HG02884 (cell line): ENCODE measurements around the gene DOCK1.
"Not testable (repeated sequence)": the region's sequence is repeated elsewhere in the genome, so short reads cannot be mapped to it uniquely, and the experiment has no call there.

ENCODE experiments used
- ATAC-seq: cut with Tn5 transposase; IDR thresholded peaks from one replicate; pipeline ENCODE4 v1.9.1; 2021; ENCODE audit warnings: mild to moderate bottlenecking, moderate library complexity; ENCODE audit not compliant: unreplicated experiment

The DOCK1 gene

DNA sequence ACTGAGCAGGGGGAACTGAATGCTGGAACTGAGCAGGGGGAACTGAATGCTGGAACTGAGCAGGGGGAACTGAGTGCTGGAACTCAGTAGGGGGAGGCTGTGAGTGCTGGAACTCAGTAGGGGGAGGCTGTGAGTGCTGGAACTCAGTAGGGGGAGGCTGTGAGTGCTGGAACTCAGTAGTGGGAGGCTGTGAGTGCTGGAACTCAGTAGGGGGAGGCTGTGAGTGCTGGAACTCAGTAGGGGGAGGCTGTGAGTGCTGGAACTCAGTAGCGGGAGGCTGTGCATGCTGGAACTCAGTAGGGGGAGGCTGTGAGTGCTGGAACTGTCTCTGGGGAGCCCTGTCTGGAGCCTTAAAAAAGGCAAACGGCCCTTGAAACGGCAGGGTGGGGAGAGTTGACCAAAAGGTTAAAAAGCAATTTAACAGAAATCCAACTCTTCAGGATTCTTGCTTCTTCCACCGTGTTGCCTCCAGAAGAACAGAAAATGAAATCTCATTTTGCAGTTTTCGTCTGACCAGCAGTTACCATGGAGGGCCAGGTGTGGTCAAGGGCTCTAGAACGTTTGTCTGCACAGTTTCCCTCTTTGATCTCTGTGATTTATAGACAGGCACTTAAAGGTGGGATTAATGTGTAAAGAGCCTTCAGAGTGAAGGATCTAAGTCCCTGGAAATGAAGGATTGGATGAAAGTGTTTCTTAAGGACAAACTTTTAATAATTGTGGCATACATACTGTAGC, 19.1 kb downstream of the DOCK1 start:
- no peak for ATAC-seq

DNA sequence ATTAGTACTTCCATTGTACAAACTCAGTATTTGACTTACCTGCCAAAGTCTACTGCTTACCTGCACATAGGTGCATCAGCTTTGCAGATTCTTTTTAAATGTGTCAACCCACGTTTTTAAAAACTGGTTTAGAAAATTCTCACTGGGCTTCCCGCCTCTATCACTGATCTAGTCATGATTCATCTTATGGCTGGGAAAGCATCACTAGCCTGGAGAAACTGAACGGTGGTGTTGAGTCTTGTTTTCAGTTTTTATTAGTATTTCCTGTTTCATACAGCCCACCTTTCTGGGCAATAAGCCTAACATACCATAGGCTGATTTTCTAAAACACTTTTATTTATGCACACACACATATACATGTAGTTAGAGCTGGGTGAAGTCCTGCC, 19.7 kb downstream of the DOCK1 start:
- no peak for ATAC-seq

DNA sequence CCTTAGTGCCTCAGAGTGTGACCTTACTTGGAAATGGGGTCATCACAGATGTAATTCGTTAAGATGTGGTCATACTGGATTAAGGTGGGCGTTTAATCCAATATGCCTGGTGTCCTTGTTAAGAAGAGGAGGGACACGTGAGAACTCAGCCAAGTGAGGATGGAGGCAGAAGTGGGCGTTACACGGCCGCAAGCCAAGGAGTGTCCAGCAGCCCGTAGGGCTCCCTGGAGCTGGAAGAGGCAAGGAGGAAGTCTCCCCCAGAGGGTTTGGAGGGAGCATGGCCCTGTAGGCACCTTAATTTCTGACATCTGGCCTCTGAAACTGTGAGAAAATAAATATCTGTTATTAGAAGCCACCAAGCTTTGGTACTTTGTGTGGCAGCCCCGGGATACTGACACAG, 21.3 kb downstream of the DOCK1 start:
- ATAC-seq = no peak

DNA sequence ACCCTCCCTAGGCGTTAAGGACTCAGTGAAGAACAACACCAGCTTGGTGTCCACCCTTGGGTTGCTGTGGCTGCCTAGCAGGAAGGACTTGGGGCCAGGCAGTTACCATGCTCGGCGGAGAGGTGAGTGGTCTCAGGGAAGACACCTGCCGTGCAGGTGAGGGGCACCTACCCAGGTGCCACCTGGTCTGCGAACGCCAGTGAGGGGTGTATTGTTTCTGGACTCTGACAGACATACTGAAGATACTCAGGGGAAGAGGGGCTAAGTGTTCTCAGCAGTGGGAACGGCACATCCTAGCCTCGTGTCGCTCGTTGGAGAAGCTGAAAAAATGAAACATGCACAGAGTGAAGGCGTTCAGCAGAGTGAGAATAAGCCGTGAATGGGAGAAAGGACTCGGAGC, 22.6 kb downstream of the DOCK1 start:
- ATAC-seq = no peak

DNA sequence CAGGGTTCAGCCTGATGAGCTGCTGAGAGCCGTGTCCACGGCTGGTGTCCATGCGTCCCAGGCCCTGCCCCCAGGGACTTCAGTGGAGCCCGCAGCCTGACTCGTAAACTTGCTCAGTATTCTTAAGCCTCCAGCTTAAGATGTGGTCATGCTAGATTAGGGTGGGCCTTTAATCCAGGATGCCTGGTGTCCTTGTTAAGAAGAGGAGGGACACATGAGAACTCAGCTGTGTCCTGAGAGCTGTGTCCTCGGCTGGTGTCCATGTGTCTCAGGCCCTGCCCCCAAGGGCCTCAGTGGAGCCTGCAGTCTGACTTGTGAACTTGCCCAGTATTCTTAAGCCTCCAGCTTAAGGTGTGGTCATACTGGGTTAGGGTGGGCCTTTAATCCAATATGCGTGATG, 23.0 kb downstream of the DOCK1 start:
- ATAC-seq = no peak

DNA sequence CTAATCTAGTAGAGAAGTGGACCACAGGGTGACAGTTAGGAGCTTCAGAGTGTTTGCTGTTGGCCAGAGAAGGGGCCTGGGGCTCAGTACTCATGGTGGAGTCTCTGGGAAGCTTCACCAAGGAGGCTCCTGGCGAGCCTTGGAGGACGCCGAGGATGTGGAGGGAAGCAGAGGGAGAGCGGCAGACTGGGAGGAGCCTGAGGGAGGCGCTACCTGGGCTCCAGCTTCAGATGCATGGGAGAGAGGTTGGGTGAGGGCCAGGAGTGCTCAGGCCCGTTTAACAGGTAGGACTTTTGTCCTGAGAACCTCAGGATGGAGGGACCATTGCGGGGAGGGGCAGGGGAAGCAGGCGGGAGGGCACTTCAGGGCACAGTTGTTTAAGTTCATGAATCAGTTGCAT, 24.2 kb downstream of the DOCK1 start:
- no peak for ATAC-seq

DNA sequence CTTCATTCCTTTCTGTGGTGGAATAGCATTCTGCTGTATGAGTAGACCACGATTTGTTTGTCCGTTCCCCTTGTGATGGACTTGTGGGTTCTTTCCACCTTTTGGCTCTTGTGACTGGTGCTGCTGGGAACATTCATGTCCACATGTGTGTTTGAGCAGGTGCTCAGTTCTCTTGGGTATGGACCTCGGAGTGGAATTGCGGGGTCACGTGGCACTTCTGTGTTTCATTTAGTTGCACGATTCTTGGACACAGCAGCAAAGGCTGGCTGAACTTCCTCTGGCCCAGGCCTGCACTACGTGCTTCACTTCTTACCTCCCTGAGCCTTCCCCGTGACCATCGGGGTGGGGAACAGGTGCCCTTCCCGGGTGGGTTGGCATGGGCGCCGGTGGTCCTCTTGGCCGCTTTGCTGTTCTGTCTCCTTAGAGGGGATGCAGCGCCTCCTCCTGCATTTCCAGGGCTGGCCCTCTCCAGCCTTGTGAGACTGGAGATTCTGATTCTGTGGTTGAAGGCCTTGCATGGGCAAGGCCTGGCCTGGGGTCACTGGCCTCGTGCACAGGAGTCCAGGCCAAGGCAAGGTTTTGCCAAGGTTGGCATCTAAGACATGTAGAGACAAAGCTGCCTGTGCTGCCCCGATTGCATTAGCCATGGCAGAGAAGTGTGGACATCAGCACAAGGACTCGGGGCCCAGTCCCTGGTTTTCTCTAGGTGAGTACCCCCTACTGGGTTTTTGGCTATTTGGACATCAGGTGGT, 25.1 kb downstream of the DOCK1 start:
- ATAC-seq = no peak

DNA sequence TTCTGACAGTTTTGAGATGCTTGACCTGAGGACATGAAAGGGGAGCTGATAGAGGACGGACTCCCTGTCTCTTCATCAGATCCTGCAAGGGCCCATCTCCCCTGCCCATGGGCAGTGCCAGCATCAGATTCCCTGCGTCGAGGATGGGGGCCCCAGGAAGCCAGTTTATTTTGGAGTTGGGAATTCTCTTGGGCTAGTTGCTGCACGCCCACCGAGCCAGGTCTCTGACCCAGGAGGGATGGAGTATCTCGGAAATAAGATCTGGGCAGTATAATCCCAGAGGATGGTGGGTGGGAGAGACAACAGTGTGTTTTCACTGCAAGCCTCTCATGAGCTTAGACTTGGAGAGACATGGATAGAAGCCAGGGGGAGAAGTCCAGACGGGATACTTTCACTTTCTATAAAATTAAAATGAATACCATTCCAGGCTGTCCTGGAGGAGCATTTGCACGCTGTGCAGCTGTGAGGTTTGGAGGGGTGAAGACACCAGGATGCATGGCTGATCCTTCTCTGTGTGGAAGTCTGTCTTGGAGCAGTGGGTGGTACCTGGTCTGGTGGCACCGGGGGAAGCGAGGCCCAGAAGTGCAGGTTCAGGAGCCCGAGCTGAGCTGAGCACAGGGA, 25.8 kb downstream of the DOCK1 start:
- no peak for ATAC-seq

DNA sequence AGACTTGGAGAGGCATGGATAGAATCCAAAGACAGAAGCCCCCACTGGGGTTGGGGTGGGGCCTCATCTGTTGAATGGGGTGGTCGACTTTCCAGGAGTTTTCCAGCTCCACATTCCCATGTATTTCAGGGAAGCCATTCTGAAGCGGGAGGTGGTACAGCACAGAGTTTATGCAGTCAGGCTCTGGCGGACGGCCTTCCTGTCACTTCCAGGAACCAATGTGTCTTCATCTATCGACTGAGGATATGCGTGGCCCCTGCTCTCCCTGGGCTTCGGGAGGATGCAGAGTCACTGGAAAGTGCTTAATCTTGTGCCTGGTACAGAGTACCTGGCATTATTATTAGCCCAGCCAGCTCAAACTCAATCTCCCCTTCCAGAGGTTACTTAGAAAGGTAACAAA, 26.3 kb downstream of the DOCK1 start:
- no peak for ATAC-seq

DNA sequence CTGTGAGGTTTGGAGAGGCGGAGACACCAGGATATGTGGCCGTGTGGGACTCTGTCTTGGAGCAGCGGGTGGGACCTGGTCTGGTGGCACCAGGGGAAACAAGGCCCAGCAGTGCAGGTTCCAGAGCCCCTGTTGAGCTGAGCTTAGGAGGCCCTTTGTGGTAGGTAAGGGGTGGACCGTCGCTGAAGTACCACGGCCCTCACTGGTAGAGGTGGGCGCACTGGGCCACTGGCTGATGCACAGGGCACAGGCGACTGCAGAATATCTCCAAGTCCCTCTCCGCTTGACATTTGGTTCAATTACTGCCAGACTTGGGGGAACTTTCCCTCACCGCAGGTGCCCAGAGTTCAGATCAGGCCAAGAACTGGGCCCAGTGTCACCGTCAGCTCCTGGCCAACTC, 27.3 kb downstream of the DOCK1 start:
- ATAC-seq = no peak

DNA sequence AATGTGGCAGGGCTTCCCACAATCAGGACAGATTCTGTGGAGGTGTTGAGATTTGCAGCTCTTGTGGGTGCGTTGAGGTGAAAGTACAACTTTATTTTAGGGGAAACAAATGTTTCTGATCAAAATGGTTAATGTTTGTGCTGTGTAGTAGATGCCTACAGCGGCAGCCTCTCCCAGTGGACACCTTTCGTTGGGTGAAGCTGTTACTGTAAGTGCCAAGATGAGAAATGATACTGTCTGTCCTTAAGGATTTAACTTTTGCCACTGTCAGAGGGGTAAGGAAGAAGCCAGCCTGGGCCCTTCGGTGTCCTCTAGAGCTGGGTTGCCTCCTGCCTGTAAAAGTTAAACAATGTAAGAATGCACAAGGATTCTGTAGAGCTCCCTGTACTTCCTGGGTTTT, 27.9 kb downstream of the DOCK1 start:
- ATAC-seq = no peak

DNA sequence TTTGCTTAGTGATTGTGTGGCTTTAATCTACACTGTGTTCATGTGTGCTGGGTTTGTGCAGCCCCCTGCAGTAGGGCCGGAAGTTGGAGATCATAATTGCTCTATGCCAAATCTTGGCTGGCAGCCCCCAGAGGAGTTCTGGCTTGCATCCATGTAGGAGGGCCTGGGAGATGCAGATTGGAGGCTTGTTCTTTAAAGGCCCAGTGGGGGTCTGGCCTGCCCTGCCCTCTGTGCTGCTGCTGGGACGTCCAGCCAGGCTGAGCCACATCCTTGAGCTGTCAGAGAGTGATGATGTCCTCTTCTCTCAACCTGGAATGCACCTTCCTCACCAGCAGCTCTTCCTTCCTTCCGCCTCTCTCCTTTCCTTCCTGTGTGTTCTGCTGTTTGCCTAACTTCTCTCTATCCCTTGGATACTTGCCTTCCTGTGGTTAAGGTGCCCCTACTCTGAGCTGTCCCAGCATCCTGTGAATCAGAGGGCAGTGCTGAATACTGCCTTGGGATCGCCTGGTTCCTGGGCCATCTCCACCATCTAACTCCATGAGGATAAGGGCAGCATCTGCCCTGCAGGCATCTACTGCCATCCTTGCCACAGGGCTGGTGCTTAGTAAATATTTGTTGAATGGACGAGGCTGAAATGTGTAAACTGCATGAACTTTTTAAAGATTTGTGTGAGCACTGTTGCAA, 30.2 kb downstream of the DOCK1 start:
- ATAC-seq = no peak

DNA sequence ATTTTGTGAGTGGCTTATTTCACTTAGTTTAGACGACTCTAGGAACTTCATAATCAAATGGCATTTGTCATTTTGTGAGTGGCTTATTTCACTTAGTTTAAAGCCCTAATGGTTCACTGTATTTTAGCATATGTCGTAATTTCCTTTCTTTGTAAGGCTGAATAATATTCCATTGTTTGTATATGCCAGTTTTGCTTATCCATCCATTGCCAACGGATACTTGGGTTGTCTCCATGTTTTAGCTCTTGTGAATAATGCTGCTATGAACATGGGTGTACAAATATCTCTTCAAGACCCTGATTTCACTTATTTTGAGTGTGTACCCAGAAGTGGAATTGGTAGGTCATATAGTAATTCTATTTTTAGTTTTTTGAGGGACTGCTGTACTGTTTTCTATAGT, 31.8 kb downstream of the DOCK1 start:
- no peak for ATAC-seq

DNA sequence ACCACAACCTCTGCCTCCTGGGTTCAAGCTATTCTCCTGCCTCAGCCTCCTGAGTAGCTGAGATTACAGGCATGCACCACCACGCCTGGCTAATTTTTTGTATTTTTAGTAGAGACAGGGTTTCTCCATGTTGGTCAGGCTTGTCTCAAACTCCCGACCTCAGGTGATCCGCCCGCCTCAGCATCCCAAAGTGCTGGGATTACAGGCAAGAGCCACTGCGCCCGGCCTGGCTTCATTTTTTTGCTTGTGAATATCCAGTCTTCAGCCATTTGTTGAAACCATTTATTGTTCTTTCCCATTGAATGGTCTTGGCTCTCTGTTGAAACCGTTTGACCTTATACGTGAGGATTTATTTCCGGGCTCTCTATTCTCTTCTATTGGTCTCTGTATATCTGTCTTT, 32.9 kb downstream of the DOCK1 start:
- not testable (repeated sequence) for ATAC-seq

DNA sequence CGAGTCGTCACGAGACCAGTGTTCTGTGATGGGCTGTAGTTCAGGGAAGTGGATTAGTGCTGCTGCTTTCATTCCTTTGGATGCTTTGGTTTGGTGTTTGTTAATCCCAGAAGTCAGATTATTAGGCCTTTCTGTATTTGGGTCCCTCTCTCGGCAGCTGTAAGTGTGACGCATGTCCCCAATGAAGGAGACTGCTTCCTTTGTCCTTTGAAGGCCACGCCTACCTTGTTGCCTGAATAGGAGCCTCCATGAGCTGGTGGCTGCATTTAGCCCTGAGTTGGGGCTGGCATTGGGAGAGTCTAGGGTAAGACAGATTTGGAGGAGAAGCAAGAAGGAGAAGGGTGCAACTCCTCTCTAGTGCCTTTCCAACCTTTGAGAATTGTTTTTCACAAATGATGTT, 34.5 kb downstream of the DOCK1 start:
- no peak for ATAC-seq

DNA sequence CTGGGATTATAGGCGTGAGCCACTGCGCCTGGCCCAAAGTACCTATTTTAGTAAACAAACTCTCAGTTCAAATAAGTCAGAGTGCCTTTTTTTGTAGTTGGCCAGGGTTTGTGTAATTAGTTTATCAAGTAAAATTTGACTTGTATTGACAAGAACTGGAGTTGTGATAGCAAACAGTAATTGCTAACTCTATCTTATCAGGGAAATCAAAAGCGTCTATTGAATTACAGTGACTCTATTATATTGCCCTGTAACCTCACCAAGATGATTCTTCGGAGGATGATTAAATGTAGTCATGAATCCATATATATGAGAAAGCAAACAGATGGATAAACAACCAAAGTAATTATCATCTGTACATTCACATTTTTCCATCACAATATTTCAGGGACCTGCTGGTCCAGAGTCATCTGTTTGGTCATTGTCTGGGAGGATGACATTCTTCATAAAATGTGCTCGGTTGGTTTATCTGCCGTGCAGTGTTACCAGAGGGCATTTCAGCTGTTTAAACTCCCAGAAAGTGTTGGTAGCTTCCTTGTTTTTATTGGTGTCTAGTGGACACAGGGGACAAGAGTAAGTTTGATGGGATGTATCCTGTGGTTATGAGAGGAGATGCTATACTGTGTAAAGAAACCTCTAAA, 35.6 kb downstream of the DOCK1 start:
- no peak for ATAC-seq

DNA sequence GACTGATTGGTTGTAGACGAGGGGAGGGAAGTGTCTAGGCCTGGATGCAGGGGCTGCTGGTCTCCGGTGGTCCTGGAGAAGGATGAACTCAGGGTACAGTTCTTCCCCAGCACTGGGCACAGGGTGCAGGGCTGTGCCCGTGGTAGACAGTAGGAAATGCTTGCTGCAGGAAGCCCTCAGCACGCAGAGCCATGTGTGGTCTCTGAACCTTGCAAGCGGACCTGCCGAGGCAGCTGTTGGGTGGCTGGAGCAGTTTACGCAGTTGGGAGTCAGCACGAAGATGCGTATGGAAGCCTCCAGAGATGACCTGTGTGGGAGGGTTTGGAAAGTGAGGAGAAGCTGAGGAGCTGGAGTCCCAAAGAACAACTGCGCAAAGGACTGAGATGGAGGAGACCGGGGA, 39.0 kb downstream of the DOCK1 start:
- no peak for ATAC-seq

DNA sequence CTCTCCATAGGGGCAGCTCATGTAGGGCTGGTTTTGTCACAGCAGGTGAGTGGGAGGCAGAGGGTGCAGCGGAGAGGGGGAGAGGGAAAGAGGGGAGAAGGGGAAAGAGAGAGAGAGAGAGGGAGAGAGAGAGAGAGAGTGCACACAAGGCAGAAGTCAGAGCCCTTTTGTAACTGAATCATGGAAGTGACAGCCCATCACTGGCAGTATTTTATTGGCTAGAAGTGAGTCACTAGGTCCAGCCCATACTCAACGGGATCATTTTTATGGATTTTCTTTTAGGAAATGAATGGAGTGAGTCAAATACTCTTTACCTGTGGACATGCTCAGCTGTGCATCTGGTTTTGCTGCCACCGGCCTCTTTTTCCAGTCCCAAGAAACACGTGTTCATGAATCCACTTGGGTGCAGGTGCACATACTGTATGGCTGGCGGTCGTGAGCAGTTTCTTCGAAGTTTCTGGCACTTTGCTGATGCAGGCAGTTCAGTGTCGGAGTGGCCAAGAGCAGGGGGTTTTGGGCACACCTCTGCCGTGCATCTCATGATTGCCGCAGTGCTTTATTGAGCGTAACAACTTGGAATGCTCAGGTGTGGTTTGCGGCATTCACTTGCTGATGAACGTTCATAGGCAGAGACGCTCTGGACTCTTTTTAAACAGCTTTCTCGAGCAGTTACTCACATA, 40.3 kb downstream of the DOCK1 start:
- no peak for ATAC-seq

DNA sequence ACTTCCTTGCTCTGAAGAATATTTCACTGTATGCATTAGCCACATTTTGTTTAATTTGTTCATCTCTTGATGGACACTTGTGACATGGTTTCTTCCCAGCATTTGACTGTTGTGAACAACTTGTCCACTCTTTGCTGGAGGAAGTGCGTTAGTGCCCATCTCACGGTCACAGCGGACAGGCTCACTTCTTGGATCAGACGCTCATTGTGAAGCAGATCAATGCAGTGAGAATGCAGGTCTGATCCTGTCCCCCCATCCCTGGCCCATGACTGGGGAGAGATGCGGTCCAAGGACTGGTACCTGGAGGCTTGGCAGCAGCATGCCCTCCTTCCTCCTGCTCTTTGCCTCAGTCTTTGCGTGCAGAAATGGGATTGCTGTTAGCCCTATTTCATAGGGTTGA, 41.5 kb downstream of the DOCK1 start:
- no peak for ATAC-seq

DNA sequence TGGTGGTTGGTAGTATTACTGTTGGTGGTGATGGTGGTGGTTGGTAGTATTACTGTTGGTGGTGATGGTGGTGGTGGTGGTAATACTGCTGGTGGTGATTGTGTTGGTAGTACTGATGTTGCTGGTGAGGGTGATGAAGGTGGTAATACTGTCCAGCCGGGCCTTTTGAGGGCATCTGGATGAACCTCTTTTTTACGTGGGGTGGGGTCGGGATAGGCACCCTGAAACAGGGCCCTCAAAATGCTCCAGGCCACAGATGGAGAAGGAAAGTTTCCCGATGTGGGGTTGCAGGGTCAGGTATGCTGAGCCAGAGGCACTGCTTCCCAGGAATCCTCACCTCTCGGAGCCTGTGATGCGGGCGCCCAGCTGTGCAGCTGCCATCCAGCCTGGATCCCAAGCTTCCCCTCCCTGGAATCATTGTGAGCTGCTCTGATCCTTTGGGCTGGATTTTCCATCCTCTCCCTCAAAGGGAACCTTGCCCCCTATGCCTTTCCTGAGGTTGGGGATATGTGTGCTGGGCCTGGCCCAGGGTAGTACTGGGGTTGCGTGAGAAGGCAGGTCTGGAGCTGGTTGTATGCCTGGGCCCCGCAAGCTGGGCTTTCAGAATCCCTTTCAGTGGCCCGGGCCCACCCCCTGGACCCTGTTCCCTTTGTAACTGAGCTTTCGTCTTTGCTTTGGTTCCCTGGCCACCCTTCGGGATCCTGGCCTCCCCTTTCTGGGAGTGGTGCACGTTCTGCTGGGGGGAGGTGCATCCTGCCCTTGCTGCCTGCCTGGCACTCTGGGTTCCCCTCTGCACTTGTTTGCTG, 43.3 kb downstream of the DOCK1 start:
- no peak for ATAC-seq
